Measurements from ENCODE around the gene SH3BP5L. TPM values are rescaled to one million over a fixed set of nuclear protein-coding genes. Genes with fewer than 3 reads are reported as not detected.

Gene SH3BP5L
- total and polyA plus RNA-seq, 2 of the 8 experiments (the other 6 are each of a cell fraction or from before 2014, with no cell fraction given): 20.2 to 28.4 TPM

- TF ChIP-seq YY1 (IDR thresholded peaks at IDR 0.05; ENCODE audit: low read depth, low read length) (no peak; the same call in 1 of the 2 replicates), CHD1 (IDR thresholded peaks at IDR 0.05; ENCODE audit: low read depth, low read length) (no peak), GABPA (IDR thresholded peaks at IDR 0.05; ENCODE audit: borderline replicate concordance, insufficient read depth, low read length) (no peak), CHD2 (IDR thresholded peaks at IDR 0.05; ENCODE audit: low read length) (peak; percentile 79), SP1 (IDR thresholded peaks at IDR 0.05; ENCODE audit: low read depth, low read length) (no peak), RXRA (IDR thresholded peaks at IDR 0.05; ENCODE audit: insufficient read depth, low read depth, low read length) (no peak), POLR2AphosphoS5 (IDR thresholded peaks at IDR 0.05; ENCODE audit: low read depth, low read length) (peak; percentile 14; the same call in 1 of the 2 replicates), MAFK (IDR thresholded peaks at IDR 0.05; ENCODE audit: low read depth, low read length) (peak; percentile 82; the same call in 1 of the 2 replicates), NANOG (IDR thresholded peaks at IDR 0.05; ENCODE audit: insufficient read depth, low read depth, low read length, poor library complexity, severe bottlenecking) (peak; percentile 31), PHF8 (conservative IDR thresholded peaks at IDR 0.05; ENCODE audit: low read depth, low read length) (peak; percentile 48; the same call in 1 of the 2 replicates), TAF1 (IDR thresholded peaks at IDR 0.05; ENCODE audit: low read depth, low read length) (no peak), SIRT6 (IDR thresholded peaks at IDR 0.05; ENCODE audit: low read length) (no peak), TBP (IDR thresholded peaks at IDR 0.05; ENCODE audit: low read depth, low read length) (peak; percentile 97)
Observed at GRCh38 chr1:248873409-248873992, 47.8 kb upstream of the SH3BP5L start (continued).

Measured in H1 (cell line).